Endothelial cell of umbilical vein (primary cell): Measurements from ENCODE around the gene ST6GAL2.

Source experiments
- CTCF ChIP-seq, 2 donors: IDR thresholded peaks; 1 replicate in 1 of 2; 2 replicates in 1 of 2; pipeline ENCODE4 v1.5.1; 2011; ENCODE audit warnings: low read length in 2 of 2, mild to moderate bottlenecking in 2 of 2, moderate library complexity in 2 of 2, control low read depth in 1 of 2, inconsistent platforms in 1 of 2, low read depth in 1 of 2; ENCODE audit not compliant: insufficient read depth in 1 of 2; ENCODE audit errors: extremely low read depth in 1 of 2
- EZH2 ChIP-seq: IDR thresholded peaks from 2 replicates; pipeline ENCODE4 v1.6.1; 2012; ENCODE audit warnings: borderline replicate concordance, low read depth, mild to moderate bottlenecking, moderate library complexity, low read length, inconsistent platforms; ENCODE audit not compliant: severe bottlenecking
- FOS ChIP-seq: IDR thresholded peaks from 2 replicates; pipeline ENCODE4 v1.6.1; 2011; ENCODE audit warnings: mild to moderate bottlenecking, low read length, moderate library complexity, borderline replicate concordance; ENCODE audit not compliant: insufficient read depth
- GATA2 ChIP-seq: IDR thresholded peaks from 2 replicates; pipeline ENCODE4 v1.7.0; 2011; ENCODE audit warnings: low read depth, mild to moderate bottlenecking, moderate library complexity, mixed read lengths, low read length; ENCODE audit not compliant: insufficient read length, insufficient read depth
- JUN ChIP-seq: IDR thresholded peaks from 2 replicates; pipeline ENCODE4 v1.6.1; 2011; ENCODE audit warnings: borderline replicate concordance, low read depth; ENCODE audit not compliant: insufficient read length, insufficient read depth
- MAX ChIP-seq: IDR thresholded peaks from 2 replicates; pipeline ENCODE4 v1.6.1; 2011; ENCODE audit not compliant: insufficient read depth, insufficient read length
- MYC ChIP-seq: IDR thresholded peaks from one replicate; pipeline ENCODE4 v1.6.1; 2011; ENCODE audit warnings: mild to moderate bottlenecking, low read depth, low read length
- POLR2A ChIP-seq: IDR thresholded peaks from 2 replicates; pipeline ENCODE4 v1.6.1; 2012; ENCODE audit warnings: low read depth, mild to moderate bottlenecking, control low read depth, low read length
- POLR2AphosphoS5 ChIP-seq: IDR thresholded peaks from 2 replicates; pipeline ENCODE4 v1.6.1; 2012; ENCODE audit warnings: low read depth, mild to moderate bottlenecking, control low read depth, low read length, moderate library complexity; ENCODE audit not compliant: insufficient read depth

GRCh38 chr2:106847366-106847765 lies 38.6 kb downstream of the ST6GAL2 start:
- TF ChIP-seq CTCF (IDR thresholded peaks at IDR 0.05; ENCODE audit: extremely low read depth in 1 of 2, insufficient read depth in 1 of 2, low read depth in 1 of 2, low read length in 2 of 2) (no peak), POLR2A (no peak), JUN (no peak), POLR2AphosphoS5 (no peak), EZH2 (no peak), FOS (no peak), MAX (no peak), GATA2 (no peak), MYC (no peak)
